Measurements from ENCODE around the gene SAMD4A.

SAMD4A gene

GRCh38 chr14:54633076-54633475, 66.1 kb downstream of the SAMD4A start:
- DNase-seq = no peak

GRCh38 chr14:54637270-54638134, 70.6 kb downstream of the SAMD4A start:
- no peak for DNase-seq

DNA sequence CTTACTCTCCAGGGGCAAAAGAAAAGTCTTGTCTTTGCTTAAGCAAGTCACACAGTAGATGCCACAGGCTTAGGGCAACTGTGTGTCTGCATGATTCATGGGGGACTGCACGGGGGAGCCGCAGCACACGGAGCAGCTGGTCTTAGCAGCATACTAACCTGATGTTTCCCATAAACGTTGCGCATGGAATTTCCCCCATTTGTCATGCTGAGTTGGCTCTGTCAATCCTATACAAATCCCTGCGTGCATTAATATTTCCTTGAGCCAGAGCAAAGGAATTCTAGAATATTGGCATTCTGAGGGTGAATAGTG, 71.2 kb downstream of the SAMD4A start:
- no peak for DNase-seq

- no peak for DNase-seq
Measured at GRCh38 chr14:54639611-54640010, 72.7 kb downstream of the SAMD4A start.

DNA sequence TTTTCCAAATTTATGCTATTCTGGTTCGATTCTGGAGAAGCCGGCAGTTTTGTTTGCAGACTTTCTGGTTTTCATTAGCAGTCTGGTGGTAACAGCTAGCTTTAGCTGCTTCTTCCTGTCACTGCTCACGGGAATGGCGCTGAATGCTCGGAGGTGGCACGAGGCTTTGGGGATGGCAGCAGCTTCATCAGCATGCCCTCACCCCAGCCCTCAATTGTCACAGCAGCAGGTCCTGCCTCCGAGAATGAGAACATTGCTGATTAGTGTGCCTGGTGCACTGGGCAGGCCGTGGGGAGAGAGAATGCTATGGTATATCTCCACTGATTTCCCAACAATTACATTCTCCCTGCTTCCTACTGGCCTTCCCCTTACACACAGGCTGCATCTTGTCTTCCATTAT, 73.6 kb downstream of the SAMD4A start:
- DNase-seq = no peak

DNA sequence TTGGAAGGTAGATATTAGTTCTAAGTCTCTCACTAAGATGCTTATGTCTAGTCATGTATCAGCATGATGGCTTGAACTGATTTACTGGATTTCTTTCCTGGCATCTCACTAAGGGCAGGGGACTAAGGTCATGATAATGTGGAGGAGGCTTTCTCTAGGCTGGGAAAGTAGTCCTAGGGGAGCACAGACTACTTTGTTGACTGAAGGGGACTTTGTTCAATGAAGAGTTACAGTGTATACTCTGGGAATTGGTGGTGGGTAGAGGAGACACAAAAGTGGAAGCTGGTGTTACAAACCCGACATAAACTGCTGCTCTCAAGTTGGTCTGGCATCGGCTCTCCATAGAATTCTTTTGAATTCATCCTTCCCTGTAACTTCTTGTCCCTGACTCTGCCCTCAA, 75.2 kb downstream of the SAMD4A start:
- DNase-seq = no peak

GRCh38 chr14:54642801-54643695, 76.1 kb downstream of the SAMD4A start:
- no peak for DNase-seq

- DNase-seq = no peak
Measured at GRCh38 chr14:54643696-54644176, 76.8 kb downstream of the SAMD4A start.

DNA sequence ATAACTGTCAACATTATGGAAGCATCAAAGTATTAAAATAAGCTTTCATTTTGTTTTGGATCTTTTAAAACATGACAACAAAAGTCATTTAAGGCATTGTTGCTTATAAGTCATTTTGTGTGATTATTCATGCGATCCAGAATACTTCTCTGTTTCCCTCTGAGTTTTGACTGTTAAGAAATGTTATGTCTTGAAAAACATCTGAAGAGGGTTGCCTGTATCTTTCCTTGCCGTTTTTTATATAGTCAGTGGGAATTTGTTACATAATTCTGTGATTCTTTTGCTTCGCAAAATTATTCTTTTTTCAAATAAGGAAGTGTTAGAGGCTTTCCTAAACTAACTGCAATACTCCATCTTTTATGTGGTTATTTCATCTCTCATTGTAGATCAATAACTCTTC, 78.7 kb downstream of the SAMD4A start:
- no peak for DNase-seq

DNA sequence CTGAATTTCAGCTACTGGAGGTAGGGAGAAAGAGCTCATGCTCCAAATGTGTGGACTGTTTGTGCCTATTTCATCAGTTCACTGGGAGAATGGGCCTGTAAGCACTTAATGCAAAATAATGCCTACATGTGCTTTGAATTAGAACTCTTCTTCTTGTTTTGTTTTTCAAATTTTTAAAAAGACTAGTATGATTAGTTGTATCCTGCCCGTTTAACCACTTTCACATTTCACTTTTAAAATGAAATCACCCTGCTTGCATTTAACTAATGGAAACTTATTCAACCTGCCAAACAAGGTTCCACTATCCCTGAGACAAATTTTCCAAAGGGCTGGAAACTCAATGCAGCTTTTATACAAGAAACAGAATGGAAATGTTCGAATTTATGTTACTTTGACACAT, 79.7 kb downstream of the SAMD4A start:
- DNase-seq = no peak

GRCh38 chr14:54647378-54647777, 80.5 kb downstream of the SAMD4A start:
- DNase-seq = no peak

DNA sequence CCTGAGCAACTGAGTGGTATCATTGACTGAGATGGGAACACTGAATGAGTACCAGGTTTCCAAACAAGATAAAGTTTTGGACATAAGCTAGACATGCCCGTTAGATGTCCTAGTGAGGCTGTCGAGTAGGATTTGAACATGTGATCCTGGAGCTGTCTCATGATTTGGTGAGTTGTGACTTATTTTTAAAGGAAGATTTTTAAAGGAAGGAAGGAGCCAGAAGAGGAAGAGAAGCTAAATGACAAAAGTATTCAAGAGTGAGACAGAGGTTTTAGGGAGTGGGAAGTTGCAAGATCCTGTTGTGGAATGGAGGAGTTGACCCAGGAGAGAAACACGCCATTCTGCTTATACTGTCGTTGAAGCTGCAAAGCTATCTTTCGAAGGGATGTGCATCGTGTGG, 82.1 kb downstream of the SAMD4A start:
- no peak for DNase-seq

- no peak for DNase-seq
Measured at GRCh38 chr14:54650331-54650958, 83.5 kb downstream of the SAMD4A start.

DNA sequence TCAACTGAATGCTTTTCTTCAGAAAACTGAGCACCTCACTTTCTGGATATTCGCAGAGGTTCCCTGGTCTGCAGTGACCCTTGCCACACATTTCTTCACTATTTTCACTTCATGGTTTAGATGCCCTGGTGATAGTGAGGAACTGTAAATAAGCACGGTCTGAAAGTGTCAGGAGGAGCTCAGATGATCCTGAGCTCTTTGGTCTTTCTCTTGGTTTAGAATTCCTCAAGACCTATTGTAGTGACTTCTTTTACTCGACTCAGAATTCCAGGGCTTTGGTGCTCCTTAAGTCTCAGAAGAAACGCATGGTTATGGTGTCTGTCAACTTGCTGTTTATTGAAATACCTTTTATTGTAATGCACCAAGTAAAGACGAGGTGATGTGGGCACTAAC, 84.0 kb downstream of the SAMD4A start:
- no peak for DNase-seq

DNA sequence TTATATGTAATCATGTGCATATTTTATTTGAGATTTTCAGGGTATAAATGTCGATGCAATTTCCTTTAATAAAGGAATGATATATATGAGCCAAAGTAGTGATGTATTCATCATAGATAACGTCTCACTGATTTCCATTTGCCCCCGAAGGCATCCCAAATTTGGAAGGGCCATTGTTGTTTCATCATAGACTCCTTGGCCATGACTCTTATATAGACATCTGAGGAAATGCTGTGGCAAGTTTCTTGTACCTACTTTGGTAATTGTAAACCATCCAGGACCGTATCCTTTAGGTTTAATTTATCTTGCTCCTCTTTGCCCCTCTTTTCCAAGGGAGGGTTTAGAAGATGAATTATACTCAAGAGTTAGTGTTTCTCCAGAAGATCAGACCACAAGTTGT, 84.7 kb downstream of the SAMD4A start:
- DNase-seq = no peak

GRCh38 chr14:54652188-54652587, 85.3 kb downstream of the SAMD4A start:
- DNase-seq = no peak

DNA sequence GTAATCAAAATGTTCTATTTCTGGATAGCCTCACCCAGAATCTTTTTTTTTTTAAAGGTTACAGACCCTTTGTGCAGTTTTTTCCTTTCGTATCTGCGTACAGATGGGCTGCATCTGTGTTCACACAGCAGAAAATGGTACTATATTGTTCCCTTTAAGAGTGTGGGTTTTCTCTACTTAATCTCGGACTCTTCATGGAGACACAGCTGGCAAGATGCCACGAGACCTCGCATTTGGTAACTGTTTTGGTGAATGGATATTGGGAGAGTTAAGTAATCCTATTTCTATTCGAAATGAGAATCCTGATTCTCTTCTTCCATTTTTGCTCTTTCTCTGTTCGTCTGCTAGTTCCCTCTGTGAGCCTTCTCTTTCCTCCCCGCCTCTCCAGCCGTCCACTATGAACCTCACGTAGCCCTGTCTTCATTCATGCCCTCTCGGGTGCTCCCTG, 85.7 kb downstream of the SAMD4A start:
- DNase-seq = no peak

GRCh38 chr14:54653712-54654469, 87.0 kb downstream of the SAMD4A start:
- no peak for DNase-seq

GRCh38 chr14:54654605-54655004, 87.7 kb downstream of the SAMD4A start:
- no peak for DNase-seq

DNA sequence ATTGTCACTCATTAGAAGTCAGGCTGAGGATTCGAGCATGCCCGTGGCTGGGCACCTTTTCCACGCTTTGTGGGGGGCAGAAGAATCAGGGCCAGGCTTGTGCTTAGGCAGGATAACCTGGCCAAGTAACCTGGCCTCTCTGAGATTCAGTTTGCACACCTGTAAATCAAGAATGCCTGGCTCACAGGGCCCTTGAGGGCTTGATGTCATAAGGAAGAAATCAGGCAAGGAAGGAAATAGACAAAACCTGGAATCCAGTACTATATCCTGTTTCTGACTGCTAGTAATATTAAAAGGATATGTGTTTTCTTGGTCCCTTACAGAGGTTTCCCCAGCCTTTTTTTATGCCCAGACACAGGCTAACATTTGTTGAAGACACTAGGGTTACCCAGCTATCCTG, 91.9 kb downstream of the SAMD4A start:
- DNase-seq = no peak

- DNase-seq = no peak
Measured at GRCh38 chr14:54659365-54659764, 92.4 kb downstream of the SAMD4A start.

- DNase-seq = no peak
Measured at GRCh38 chr14:54660604-54661111, 93.7 kb downstream of the SAMD4A start.

Data from activated T-cell treated with anti-CD3 and anti-CD28 coated beads, Interleukin-2, amount 50 U/mL, for 48 hours (primary cell).